Stimulated activated naive CD8-positive, alpha-beta T cell treated with anti-CD3 and anti-CD28 coated beads, Interleukin-15, amount 100 ng/mL, for 72 hours (primary cell): ENCODE data around the gene SLC25A41.

Experiments
- ATAC-seq: fragments of 150-1000 bp; cut with Tn5 transposase; 2 replicates; pipeline ENCODE4 v1.10.0; 2021; ENCODE audit warnings: mild to moderate bottlenecking, moderate library complexity
- DNase-seq, 2 donors: peaks; one replicate each; pipeline ENCODE4 v3.0.0; 2021 to 2022
- H3K27ac Mint-ChIP-seq, 2 donors: one replicate each; pipeline ENCODE4 v1.8.0; 2022; ENCODE audit warnings: mild to moderate bottlenecking in 2 of 2, mixed read lengths in 2 of 2, moderate library complexity in 2 of 2
- H3K27me3 Mint-ChIP-seq: one replicate; pipeline ENCODE4 v1.8.0; 2022; ENCODE audit warnings: mixed read lengths
- H3K4me1 Mint-ChIP-seq: one replicate; pipeline ENCODE4 v1.8.0; 2022; ENCODE audit warnings: mild to moderate bottlenecking, mixed read lengths
- H3K4me3 Mint-ChIP-seq, 2 donors: one replicate each; pipeline ENCODE4 v1.8.0; 2022; ENCODE audit warnings: mild to moderate bottlenecking in 2 of 2, mixed read lengths in 2 of 2, moderate library complexity in 1 of 2
- H3K9me3 Mint-ChIP-seq, 2 donors: one replicate each; pipeline ENCODE4 v1.8.0; 2022; ENCODE audit warnings: mixed read lengths in 2 of 2

SLC25A41 gene

DNA sequence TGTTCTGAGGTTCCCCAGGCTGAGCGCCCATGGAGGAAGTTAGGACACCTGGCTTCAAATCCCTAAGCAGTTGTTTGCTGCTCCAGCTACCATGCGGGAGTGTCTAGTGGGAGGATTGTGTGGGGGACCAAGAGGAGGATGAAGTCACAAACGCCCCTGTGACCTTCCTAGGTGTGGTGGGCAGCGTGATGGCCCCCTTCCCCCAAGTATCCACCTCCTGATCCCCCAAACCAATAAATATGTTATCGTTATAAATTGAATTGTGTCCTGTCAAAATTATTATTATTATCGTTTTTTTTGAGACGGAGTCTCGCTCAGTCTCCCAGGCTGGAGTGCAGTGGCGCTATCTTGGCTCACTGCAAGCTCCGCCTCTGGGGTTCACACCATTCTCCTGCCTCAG is at the start of gene SLC25A41:
SLC25A41 (minus strand) TSS at position 101 of the 400 bp plus-strand sequence; CDS start at position 31, 70 bp downstream.
- DNase-seq: no peak
- H3K9me3 Mint-ChIP-seq: no peaks in the 10 kb centered on the region
- H3K4me3 Mint-ChIP-seq: no peak within 1 kb of the TSS
- H3K4me1 Mint-ChIP-seq: peaks cover 17% of the 10 kb centered on the region
- no peak within 1 kb of the TSS for H3K27ac Mint-ChIP-seq
- H3K27me3 Mint-ChIP-seq: no peaks in the 10 kb centered on the region
- no peak for ATAC-seq

DNA sequence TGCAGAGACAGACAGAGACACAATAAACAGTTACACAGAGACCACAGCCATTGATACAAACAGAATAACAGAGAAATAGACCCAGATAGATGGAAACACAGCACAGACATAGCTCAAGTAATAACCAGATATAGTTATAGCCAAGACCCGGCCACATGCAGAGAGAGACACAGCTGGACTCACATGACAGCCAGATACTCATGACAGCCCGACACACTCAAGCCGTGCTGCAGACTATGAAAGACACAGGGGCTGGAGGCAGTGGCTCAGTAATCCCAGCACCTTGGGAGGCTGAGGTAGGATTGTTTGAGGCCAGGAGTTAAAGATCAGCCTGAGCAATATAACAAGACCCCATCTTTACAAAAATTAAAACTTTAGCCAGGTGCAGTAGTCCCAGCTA is 49.7 kb upstream of the SLC25A41 start:
- Mint-ChIP-seq H3K4me1 (peaks cover 39% of the 10 kb centered on the region), H3K27me3 (no peaks in the 10 kb centered on the region), H3K27ac (no peak overlapping the region), H3K4me3 (no peak overlapping the region), H3K9me3 (no peaks in the 10 kb centered on the region)
- DNase-seq (no peak), ATAC-seq (no peak)

- Mint-ChIP-seq H3K9me3 (no peaks in the 10 kb centered on the region), H3K4me1 (peaks cover 39% of the 10 kb centered on the region), H3K4me3 (peak overlapping the region; percentile 83 to 93), H3K27ac (peak overlapping the region; percentile 96 to 97), H3K27me3 (no peaks in the 10 kb centered on the region)
- ATAC-seq: peak; percentile 21
- no peak for DNase-seq
Observed at GRCh38 chr19:6482343-6482686, 48.8 kb upstream of the SLC25A41 start.

GRCh38 chr19:6481541-6482342 is 48.2 kb upstream of the SLC25A41 start, which contains the start of gene DENND1C:
TSS of gene DENND1C (minus strand) at chr19:6481787. CDS start at chr19:6481695, 92 bp downstream.
- Mint-ChIP-seq H3K4me1 (peaks cover 39% of the 10 kb centered on the region), H3K27ac (peak within 1 kb of the TSS; percentile 96 to 97), H3K4me3 (peak within 1 kb of the TSS; percentile 83 to 93), H3K9me3 (no peaks in the 10 kb centered on the region), H3K27me3 (no peaks in the 10 kb centered on the region)
- ATAC-seq (peak; percentile 94), DNase-seq (peak; percentile 67 to 79)

DNA sequence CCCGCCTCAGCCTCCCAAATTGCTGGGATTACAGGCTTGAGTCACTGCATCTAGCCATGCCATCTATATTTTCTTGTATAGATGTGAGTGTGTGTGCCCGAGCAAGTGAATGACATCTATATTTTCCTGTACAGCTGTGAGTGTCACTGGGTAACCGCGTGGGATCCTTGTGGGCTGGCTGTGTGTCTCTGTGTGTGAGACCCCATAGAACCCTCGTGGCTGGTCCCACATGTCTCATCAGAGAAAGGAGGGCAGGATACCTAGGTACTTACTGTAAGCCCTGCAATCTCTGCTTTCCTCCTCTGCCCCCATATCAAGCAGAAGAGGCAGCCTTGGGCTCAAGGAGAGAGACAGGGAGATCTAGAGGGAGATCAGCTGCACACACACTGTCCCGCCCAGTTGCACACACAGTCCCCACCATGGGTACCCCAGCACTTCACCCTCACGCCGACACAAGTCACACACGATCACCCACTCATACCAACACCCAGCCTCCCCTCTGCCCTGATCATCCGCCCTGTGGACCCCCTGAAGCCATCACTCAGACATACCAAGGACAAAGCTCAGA is 47.4 kb upstream of the SLC25A41 start:
- Mint-ChIP-seq H3K27ac (peak overlapping the region; percentile 96 to 97), H3K9me3 (no peaks in the 10 kb centered on the region), H3K4me3 (peak overlapping the region; percentile 83 to 93), H3K4me1 (peaks cover 44% of the 10 kb centered on the region), H3K27me3 (no peaks in the 10 kb centered on the region)
- ATAC-seq: peak; percentile 24
- DNase-seq: no peak

DNA sequence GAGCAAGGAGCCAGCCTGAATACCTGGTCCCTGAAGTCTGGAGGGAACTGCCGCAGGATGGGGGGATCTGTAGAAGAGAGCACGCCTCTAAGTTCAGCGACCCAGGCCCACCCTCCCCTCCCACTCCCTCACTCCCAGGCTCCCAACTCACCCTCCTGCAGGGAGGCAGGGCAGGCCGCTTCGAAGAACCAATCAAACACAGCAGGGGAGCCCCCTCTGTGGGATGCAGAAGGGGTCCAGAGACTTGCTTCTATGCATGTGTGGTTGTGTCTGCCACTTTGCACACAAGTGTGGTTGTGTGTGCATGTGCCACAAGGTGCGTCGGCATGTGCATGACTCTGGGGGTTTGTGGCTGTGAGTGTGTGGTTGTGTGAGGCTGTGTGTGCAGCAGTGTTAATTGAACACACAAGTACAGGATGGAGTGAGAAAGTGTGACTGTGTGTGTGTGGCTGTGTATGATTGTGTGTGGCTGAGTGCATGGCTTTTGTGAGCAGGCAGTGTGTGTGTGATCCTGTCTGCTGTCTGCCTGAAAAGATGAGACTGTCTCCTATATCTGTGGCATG is 46.4 kb upstream of the SLC25A41 start:
- Mint-ChIP-seq H3K27me3 (no peaks in the 10 kb centered on the region), H3K27ac (peak overlapping the region in 1 of 2 donors; percentile 96), H3K9me3 (no peaks in the 10 kb centered on the region), H3K4me3 (peak overlapping the region; percentile 25 to 93), H3K4me1 (peaks cover 45% of the 10 kb centered on the region)
- no peak for ATAC-seq
- DNase-seq: no peak

GRCh38 chr19:6478815-6479214 is 45.3 kb upstream of the SLC25A41 start:
- no peaks in the 10 kb centered on the region for H3K9me3 Mint-ChIP-seq
- DNase-seq: no peak
- H3K27me3 Mint-ChIP-seq: no peaks in the 10 kb centered on the region
- H3K27ac Mint-ChIP-seq: no peak overlapping the region
- H3K4me3 Mint-ChIP-seq: no peak overlapping the region
- H3K4me1 Mint-ChIP-seq: peaks cover 45% of the 10 kb centered on the region
- ATAC-seq: no peak

DNA sequence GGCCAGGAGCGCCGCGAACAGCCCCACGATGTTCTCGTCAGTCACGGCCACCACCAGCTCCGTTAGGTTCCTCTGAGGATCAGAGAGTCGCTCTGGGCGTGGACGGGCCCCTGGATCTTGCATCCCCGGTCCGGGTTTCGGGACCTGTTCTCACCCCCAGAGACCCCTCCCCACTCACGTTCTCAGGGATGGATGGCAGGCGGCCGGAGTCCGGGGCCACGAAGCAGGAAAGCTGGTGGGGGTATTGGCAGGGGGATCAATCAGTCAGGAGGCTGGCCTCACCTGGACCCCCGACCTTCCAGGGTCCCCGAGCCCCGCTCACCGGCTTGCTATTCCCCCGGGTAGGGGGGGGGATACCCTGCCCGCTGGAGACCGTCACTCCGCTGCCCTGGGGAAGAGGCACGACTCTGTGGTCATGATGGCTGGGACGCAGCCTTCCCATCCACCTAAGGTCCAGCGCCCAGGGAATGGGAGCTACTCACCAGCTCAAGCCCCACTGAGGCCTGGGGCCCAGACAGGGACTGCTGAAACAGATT is 43.4 kb upstream of the SLC25A41 start:
- no peak overlapping the region for H3K4me3 Mint-ChIP-seq
- no peak overlapping the region for H3K27ac Mint-ChIP-seq
- DNase-seq (no peak), ATAC-seq (no peak)
- no peaks in the 10 kb centered on the region for H3K27me3 Mint-ChIP-seq
- H3K9me3 Mint-ChIP-seq: no peaks in the 10 kb centered on the region
- peaks cover 34% of the 10 kb centered on the region for H3K4me1 Mint-ChIP-seq

DNA sequence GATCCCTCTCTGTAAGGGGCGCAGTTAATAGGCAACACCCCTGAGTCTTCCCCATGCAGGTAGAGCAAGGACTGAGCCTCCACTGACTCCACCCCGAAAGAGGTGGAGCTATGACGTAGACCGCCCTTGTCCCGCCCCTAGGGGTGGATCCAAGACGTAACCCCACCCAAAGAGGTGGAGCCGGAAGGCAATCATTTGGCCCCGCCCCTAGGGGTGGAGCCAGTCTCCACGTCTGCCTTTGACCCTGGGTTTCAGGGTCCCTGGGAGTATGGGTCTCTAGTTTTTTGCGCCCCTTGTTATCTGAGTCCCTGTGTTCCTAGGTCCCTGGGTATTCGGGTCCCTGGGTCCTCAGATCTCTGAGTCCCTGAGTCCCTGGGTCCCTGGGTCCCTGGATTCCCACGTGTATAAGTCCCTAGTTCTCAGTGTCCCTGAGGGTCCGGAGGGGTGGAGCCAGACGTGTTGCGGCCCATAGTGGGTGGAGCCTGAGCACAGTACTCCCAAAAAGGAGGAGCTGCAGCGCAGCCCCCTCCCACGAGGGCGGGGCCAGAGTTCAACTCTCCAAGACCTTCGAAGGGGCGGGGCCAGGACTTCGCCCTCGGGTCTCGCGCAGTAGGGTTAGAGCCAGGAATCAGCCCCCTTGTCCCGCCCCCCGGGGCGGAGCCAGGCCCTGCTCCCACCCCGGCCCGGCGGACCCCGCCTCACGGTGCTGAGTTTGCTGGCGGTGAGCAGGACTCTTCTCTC is 42.8 kb upstream of the SLC25A41 start:
- H3K27ac Mint-ChIP-seq: no peak overlapping the region
- no peak overlapping the region for H3K4me3 Mint-ChIP-seq
- H3K27me3 Mint-ChIP-seq: no peaks in the 10 kb centered on the region
- ATAC-seq (peak; percentile 83), DNase-seq (peak; percentile 71 to 79)
- no peaks in the 10 kb centered on the region for H3K9me3 Mint-ChIP-seq
- peaks cover 31% of the 10 kb centered on the region for H3K4me1 Mint-ChIP-seq

DNA sequence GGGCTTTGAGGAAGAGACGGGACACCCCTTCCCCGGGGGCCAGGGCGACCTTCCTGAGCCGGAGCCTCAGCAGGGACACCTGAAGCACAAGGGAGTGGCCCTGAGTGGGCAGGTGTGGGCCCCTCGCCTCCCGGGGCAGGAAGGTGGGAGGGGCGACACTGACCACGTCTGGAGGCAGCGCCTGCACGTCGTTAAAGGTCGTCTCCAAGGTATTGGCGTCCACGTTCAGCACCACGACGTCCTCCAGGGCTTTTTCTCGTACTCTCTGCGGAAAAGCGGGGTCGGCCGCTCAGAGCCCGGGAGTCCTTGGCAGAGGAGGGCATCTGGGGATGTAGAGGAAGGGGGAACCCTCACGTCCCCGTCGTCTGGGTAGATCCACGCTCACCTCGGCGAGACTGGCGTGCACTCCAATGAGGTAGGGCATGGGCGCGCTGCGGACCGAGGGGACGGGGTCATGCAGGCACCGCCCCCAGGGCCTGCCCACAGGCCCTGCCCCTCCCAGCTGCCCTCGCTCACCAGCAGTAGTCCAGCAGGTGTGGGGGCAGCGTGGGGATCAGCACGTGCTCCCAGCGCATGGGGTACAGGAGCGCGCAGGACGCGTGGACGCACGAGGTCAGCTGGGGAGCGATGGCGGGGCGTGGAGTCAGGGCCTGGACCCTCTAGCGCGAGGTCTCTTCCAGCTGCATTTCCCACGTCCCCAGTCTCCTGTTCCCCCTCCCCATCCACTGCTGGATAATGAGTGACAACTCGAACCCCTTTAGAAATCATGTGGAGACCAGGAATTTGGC is 42.0 kb upstream of the SLC25A41 start:
- H3K9me3 Mint-ChIP-seq: no peaks in the 10 kb centered on the region
- ATAC-seq: no peak
- H3K4me3 Mint-ChIP-seq: no peak overlapping the region
- H3K27ac Mint-ChIP-seq: no peak overlapping the region
- H3K27me3 Mint-ChIP-seq: no peaks in the 10 kb centered on the region
- DNase-seq: no peak
- H3K4me1 Mint-ChIP-seq: peaks cover 26% of the 10 kb centered on the region

DNA sequence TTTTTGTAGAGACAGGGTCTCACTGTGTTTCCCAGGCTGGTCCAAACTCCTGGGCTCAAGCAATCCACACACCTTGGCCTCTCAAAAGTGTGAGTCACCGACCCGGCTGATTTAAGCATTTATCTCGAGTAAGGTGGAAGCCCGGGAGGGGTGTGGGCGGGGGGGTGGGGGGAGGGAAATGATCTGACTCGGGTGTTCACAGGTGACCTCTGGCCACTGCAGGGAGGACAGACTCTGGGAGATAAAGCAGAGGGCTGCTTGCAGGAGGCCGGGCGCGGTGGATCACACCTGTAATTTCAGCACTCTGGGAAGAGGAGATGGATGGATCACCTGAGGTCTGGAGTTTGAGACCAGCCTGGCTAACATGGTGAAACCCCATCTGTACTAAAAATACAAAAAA is 40.1 kb upstream of the SLC25A41 start:
- Mint-ChIP-seq H3K4me1 (peaks cover 12% of the 10 kb centered on the region), H3K9me3 (no peaks in the 10 kb centered on the region), H3K4me3 (no peak overlapping the region), H3K27ac (peak overlapping the region in 1 of 2 donors; percentile 61), H3K27me3 (no peaks in the 10 kb centered on the region)
- ATAC-seq: no peak
- DNase-seq: no peak

DNA sequence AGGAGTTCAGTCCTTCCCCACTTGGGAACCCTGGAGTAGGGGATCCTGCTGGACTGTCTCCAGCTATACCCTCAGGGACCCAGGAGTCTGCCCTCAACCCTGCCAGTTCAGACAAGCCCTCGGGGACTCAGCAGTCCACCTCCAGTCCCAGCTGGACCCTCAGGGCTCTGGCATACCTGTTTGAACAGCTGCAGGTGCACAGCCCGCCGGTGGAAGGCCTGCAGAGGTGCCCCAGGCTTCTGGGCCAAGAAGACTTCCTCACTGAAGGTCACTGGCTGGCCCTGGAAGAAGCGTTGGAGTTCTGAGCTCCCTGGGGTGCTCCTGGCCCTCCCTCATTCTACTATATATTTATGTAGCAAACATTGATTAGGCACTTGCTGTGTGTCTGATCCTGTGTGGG is 39.1 kb upstream of the SLC25A41 start:
- Mint-ChIP-seq H3K27ac (no peak overlapping the region), H3K4me1 (peaks cover 12% of the 10 kb centered on the region), H3K27me3 (no peaks in the 10 kb centered on the region), H3K4me3 (no peak overlapping the region), H3K9me3 (no peaks in the 10 kb centered on the region)
- ATAC-seq: no peak
- no peak for DNase-seq

GRCh38 chr19:6471076-6471475 is 37.5 kb upstream of the SLC25A41 start:
- Mint-ChIP-seq H3K27ac (no peak overlapping the region), H3K27me3 (no peaks in the 10 kb centered on the region), H3K4me3 (no peak overlapping the region), H3K9me3 (no peaks in the 10 kb centered on the region), H3K4me1 (peaks cover 8% of the 10 kb centered on the region)
- DNase-seq: no peak
- ATAC-seq: no peak

- no peak for ATAC-seq
- no peak for DNase-seq
- H3K27ac Mint-ChIP-seq: no peak overlapping the region
Observed at GRCh38 chr19:6470173-6470572, 36.6 kb upstream of the SLC25A41 start.

GRCh38 chr19:6467384-6467783 is 33.8 kb upstream of the SLC25A41 start:
- Mint-ChIP-seq H3K4me1 (peaks cover 20% of the 10 kb centered on the region), H3K4me3 (no peak overlapping the region), H3K9me3 (no peaks in the 10 kb centered on the region), H3K27ac (peak overlapping the region; percentile 36 to 49), H3K27me3 (no peaks in the 10 kb centered on the region)
- ATAC-seq (no peak), DNase-seq (no peak)

More at GRCh38 chr19:6470173-6470572, 36.6 kb upstream of the SLC25A41 start:
- Mint-ChIP-seq H3K4me3 (no peak overlapping the region), H3K27me3 (no peaks in the 10 kb centered on the region), H3K4me1 (peaks cover 11% of the 10 kb centered on the region), H3K9me3 (no peaks in the 10 kb centered on the region)
